GM19043 (cell line): ENCODE measurements around the gene HELT.
"Not testable (repeated sequence)": the region's sequence is repeated elsewhere in the genome, so short reads cannot be mapped to it uniquely, and the experiment has no call there.

Experiments
- ATAC-seq: cut with Tn5 transposase; IDR thresholded peaks from one replicate; pipeline ENCODE4 v1.9.1; 2021; ENCODE audit warnings: low read depth; ENCODE audit not compliant: unreplicated experiment

Gene HELT

GRCh38 chr4:185035284-185035683 lies 17.0 kb downstream of the HELT start:
- no peak for ATAC-seq

GRCh38 chr4:185036019-185036418 lies 17.7 kb downstream of the HELT start:
- no peak for ATAC-seq

- no peak for ATAC-seq
These were observed 18.6 kb downstream of the HELT start for GRCh38 chr4:185036842-185037241.

GRCh38 chr4:185039508-185040273 lies 21.4 kb downstream of the HELT start:
- ATAC-seq, result peak; percentile 81

GRCh38 chr4:185040523-185040922 lies 22.2 kb downstream of the HELT start:
- no peak for ATAC-seq

- ATAC-seq, result not testable (repeated sequence)
These were observed 32.0 kb downstream of the HELT start for GRCh38 chr4:185050286-185050685.

- ATAC-seq, result not testable (repeated sequence)
These were observed 33.0 kb downstream of the HELT start for GRCh38 chr4:185051283-185051682.

GRCh38 chr4:185053746-185054145 lies 35.5 kb downstream of the HELT start:
- ATAC-seq, result no peak

- no peak for ATAC-seq
These were observed 36.0 kb downstream of the HELT start for GRCh38 chr4:185054272-185054671.

- no peak for ATAC-seq
These were observed 36.6 kb downstream of the HELT start for GRCh38 chr4:185054886-185055285.

GRCh38 chr4:185061610-185062009 lies 43.3 kb downstream of the HELT start:
- ATAC-seq, result no peak

- no peak for ATAC-seq
These were observed 44.3 kb downstream of the HELT start for GRCh38 chr4:185062606-185063005.

GRCh38 chr4:185066179-185066578 lies 47.9 kb downstream of the HELT start:
- ATAC-seq, result no peak

- no peak for ATAC-seq
These were observed 50.5 kb downstream of the HELT start for GRCh38 chr4:185068837-185069236.
